ENCODE results near the gene NHSL2. TPM values are rescaled to one million over a fixed set of nuclear protein-coding genes. Genes with fewer than 3 reads are reported as not detected.

Gene NHSL2
- total and polyA plus RNA-seq, 4 experiments from 2014 or later, result 8.1 to 27.2 (median 10.6) TPM

DNA sequence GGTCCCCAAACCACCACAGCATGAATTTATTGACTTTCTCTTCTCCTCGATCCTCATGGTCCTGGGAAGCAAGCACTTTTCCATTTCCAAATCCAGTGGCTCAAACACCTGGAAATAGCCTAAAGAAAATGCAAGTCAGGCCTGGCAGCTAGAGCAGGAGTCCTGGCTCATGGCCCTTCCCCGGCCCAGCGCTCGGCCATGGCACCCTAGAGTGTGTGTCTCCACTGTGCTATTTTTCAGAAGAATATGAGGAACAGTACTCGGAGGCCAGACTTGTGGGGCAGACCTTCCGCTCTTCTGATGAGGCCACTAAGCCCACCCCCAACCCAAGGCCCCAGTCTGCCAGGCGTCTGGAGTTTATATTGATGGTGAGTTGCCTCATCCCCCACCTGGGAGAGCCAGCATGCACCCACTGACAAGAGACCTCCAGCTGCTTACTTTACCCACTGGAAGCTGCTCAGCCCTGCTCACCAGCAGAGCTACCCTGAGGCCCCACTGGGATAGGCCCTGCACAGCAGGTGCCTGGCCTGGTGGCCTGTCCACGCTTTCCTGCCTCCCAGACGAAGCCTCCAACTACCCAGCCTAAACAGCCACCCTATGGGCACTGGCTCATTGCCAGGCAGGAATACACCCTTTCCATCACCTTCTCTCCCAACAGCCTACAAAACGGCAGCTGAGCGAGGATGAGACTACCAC lies 223.4 kb downstream of the NHSL2 start:
- intact Hi-C loops (cut with micrococcal nuclease), result loop anchor here (5.0 kb wide), 2 partner anchors 33 to 48 kb away; partner anchors contain the start of gene PIN4
- no peak overlapping the region for H3K4me3 ChIP-seq (ENCODE audit: low read length in 2 of 2)
- H3K36me3 ChIP-seq (ENCODE audit: insufficient read depth, low read length), result no peaks in the 10 kb centered on the region
- DNase-seq, result no peak
- H3K4me3 Mint-ChIP-seq, result no peak overlapping the region
- H3K27ac ChIP-seq (ENCODE audit: low read depth, low read length), result no peak overlapping the region
- H3K4me1 ChIP-seq (ENCODE audit: insufficient read depth, low read length), result no peaks in the 10 kb centered on the region
- H3K4me1 Mint-ChIP-seq, result peaks cover 0 to 20% (median 10%) of the 10 kb centered on the region in 4 donors
- ChIA-PET CTCF (ENCODE audit: partially characterized antibody) (interaction anchor here (11.5 kb wide), 1 partner anchor 112 kb away, joined by 241 read pairs; no protein-coding TSS in a partner anchor), POLR2A (ENCODE audit: partially characterized antibody) (interaction anchor here (1.3 kb wide), 1 partner anchor 47 kb away, joined by 3 read pairs; the partner anchor contains the start of gene PIN4)
- H3K9me3 Mint-ChIP-seq, result no peaks in the 10 kb centered on the region
- peaks cover 0 to 2% of the 10 kb centered on the region in 2 donors for H3K36me3 Mint-ChIP-seq
- no peaks in the 10 kb centered on the region for H3K27me3 ChIP-seq (ENCODE audit: insufficient read depth, low read length)
- no peak overlapping the region for H3K27ac Mint-ChIP-seq
- no peaks in the 10 kb centered on the region for H3K9me3 ChIP-seq (ENCODE audit: control insufficient read depth in 1 of 2, low read length in 2 of 2)
- peaks cover 0 to 1% of the 10 kb centered on the region in 2 donors for H3K27me3 Mint-ChIP-seq

DNA sequence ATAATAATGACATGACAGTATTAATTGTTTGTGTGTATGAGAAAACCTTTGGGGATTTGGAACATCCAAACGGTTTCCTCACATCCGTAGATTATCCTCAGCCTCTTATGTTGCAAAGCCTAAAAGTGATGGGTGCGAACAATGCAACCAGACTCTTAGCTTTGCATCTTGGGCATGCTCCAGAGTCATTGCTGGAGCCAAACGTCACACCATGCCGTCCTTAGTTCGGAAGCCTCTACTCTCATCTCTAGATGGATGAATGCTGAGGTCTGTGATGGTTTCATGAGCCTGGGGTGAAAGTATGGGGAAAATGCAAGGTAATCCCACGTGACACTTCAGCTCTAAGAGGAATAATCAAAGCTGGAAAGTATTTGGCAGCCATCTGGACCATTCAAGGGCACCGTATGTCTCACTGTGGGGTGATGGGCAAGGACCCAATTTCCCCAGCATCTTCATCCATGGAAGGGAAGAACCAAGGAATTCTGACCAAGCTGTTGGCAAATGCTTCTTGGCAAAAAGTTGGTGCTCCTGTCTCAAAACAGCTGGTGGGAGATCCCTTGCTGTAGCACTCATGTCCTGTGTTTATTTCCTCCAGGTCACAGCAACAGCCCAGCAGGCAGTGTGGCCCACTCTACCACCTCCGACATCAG lies 227.3 kb downstream of the NHSL2 start:
- Mint-ChIP-seq H3K27me3 (no peaks in the 10 kb centered on the region), H3K27ac (no peak overlapping the region), H3K4me3 (no peak overlapping the region), H3K4me1 (peaks cover 6 to 30% (median 16%) of the 10 kb centered on the region in 4 donors), H3K36me3 (peaks cover 0 to 14% of the 10 kb centered on the region in 2 donors), H3K9me3 (no peaks in the 10 kb centered on the region)
- no peaks in the 10 kb centered on the region for H3K27me3 ChIP-seq (ENCODE audit: insufficient read depth, low read length)
- ChIA-PET POLR2A (ENCODE audit: partially characterized antibody) (no interaction called here), CTCF (ENCODE audit: partially characterized antibody) (no interaction called here)
- H3K4me3 ChIP-seq (ENCODE audit: low read length in 2 of 2), result no peak overlapping the region
- no peak for DNase-seq
- no peaks in the 10 kb centered on the region for H3K36me3 ChIP-seq (ENCODE audit: insufficient read depth, low read length)
- intact Hi-C loops (cut with micrococcal nuclease), result no loop called here
- no peaks in the 10 kb centered on the region for H3K9me3 ChIP-seq (ENCODE audit: control insufficient read depth in 1 of 2, low read length in 2 of 2)
- H3K4me1 ChIP-seq (ENCODE audit: insufficient read depth, low read length), result peaks cover 21% of the 10 kb centered on the region
- H3K27ac ChIP-seq (ENCODE audit: low read depth, low read length), result no peak overlapping the region

DNA sequence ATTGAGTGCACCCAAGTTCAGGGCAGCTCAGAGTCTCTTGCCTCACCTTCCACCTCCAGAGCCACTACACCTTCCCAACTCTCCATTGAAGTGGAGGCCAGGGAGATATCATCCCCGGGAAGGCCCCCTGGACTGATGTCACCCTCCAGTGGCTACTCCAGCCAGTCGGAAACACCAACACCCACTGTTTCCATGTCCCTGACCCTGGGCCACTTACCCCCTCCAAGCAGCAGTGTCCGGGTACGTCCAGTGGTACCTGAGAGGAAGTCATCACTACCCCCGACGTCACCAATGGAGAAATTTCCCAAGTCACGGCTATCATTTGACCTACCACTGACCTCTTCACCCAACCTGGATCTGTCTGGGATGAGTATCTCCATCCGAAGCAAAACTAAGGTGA lies 228.9 kb downstream of the NHSL2 start:
- Mint-ChIP-seq H3K4me1 (peaks cover 14 to 46% (median 27%) of the 10 kb centered on the region in 4 donors), H3K4me3 (no peak overlapping the region), H3K27me3 (no peaks in the 10 kb centered on the region), H3K27ac (peak overlapping the region in 1 of 7 donors; percentile 27), H3K36me3 (peaks cover 0 to 20% of the 10 kb centered on the region in 2 donors), H3K9me3 (no peaks in the 10 kb centered on the region)
- peaks cover 35% of the 10 kb centered on the region for H3K4me1 ChIP-seq (ENCODE audit: insufficient read depth, low read length)
- no peaks in the 10 kb centered on the region for H3K9me3 ChIP-seq (ENCODE audit: control insufficient read depth in 1 of 2, low read length in 2 of 2)
- H3K27me3 ChIP-seq (ENCODE audit: insufficient read depth, low read length), result no peaks in the 10 kb centered on the region
- DNase-seq, result no peak
- ChIA-PET POLR2A (ENCODE audit: partially characterized antibody) (no interaction called here), CTCF (ENCODE audit: partially characterized antibody) (no interaction called here)
- H3K4me3 ChIP-seq (ENCODE audit: low read length in 2 of 2), result no peak overlapping the region
- no peaks in the 10 kb centered on the region for H3K36me3 ChIP-seq (ENCODE audit: insufficient read depth, low read length)
- H3K27ac ChIP-seq (ENCODE audit: low read depth, low read length), result no peak overlapping the region
- intact Hi-C loops (cut with micrococcal nuclease), result no loop called here

DNA sequence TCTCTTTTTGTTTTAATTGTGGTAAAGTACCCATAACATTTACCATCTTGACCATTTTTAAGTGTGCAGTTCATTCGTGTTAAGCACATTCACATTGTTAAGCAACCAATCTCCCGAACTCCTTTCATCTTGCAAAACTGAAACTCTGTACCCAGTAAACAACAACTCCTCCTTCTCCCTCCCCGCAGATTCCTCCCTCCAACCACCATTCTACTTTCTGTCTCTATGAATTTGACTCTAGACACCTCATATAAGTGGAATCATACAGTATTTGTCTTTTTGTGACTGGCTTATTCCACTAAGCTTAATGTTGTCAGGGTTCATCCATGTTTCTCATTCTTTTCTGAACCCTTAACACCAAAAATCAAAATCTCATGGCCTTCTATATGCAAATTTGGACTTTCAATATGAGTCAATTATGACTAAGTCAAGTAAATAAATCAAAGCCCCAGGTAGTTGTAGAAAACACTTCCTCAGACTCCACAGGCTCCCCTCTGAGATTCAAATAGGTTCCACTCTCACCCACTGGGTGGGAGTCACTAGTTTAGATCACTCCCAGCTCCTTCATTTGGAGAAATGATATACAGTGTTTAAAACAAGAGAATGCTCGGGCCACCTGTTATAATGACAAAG lies 230.8 kb downstream of the NHSL2 start:
- no peak for DNase-seq
- intact Hi-C loops (cut with micrococcal nuclease), result no loop called here
- H3K4me3 Mint-ChIP-seq, result peak overlapping the region; percentile 9 to 83 (median 31)
- Histone ChIP-seq H3K27me3 (ENCODE audit: insufficient read depth, low read length) (no peaks in the 10 kb centered on the region), H3K4me1 (ENCODE audit: insufficient read depth, low read length) (peaks cover 40% of the 10 kb centered on the region), H3K27ac (ENCODE audit: low read depth, low read length) (no peak overlapping the region), H3K4me3 (ENCODE audit: low read length in 2 of 2) (no peak overlapping the region), H3K9me3 (ENCODE audit: control insufficient read depth in 1 of 2, low read length in 2 of 2) (no peaks in the 10 kb centered on the region), H3K36me3 (ENCODE audit: insufficient read depth, low read length) (no peaks in the 10 kb centered on the region)
- H3K27ac Mint-ChIP-seq, result peak overlapping the region; percentile 11 to 93 (median 60)
- ChIA-PET POLR2A (ENCODE audit: partially characterized antibody) (interaction anchor here (1.1 to 1.2 kb wide), 2 partner anchors 9 to 40 kb away, joined by 5 to 7 read pairs; partner anchors contain the start of genes PIN4 and RTL5), CTCF (ENCODE audit: partially characterized antibody) (interaction anchor here (1.0 to 1.7 kb wide), 2 partner anchors 9 to 14 kb away, joined by 3 to 5 read pairs; partner anchors contain the start of gene RTL5)
- peaks cover 19 to 52% (median 36%) of the 10 kb centered on the region in 4 donors for H3K4me1 Mint-ChIP-seq
- no peaks in the 10 kb centered on the region for H3K9me3 Mint-ChIP-seq
- H3K36me3 Mint-ChIP-seq, result peaks cover 0 to 20% of the 10 kb centered on the region in 2 donors
- no peaks in the 10 kb centered on the region for H3K27me3 Mint-ChIP-seq

DNA sequence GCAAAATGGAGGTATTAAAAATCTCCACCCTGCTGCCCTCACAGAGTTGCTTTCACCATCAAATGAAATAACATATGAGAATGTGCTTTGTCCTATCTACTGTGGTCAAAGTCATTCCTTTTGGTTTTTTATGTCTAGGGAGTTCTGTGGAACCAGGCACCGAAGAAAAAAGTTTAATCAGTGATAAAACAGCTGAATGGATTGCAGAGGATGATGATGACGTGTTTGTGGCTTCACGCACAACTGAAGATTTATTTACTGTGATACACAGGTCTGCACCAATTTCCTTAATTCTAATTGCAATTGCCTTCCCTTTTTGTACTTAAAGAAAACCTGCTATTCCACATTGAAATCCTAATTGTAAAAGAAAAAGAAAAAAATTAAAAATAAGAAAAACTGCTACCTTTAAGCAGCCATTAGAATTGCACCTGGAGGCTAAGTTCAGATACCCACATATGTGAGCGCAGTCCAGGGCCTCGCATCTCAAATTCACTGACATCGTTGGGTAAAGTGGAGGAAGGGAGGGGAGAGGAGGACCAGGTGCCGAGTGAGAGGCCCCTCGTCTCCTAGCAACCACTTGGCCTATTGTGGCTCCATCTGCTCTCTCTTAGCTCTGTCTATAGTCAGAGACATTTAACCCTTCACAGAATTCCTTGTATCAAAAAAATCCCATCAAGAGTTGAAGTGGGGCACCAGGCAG lies 231.6 kb downstream of the NHSL2 start:
- Mint-ChIP-seq H3K27me3 (no peaks in the 10 kb centered on the region), H3K4me1 (peaks cover 19 to 52% (median 36%) of the 10 kb centered on the region in 4 donors), H3K36me3 (peaks cover 0 to 20% of the 10 kb centered on the region in 2 donors), H3K4me3 (peak overlapping the region in 1 of 8 donors; percentile 27), H3K9me3 (no peaks in the 10 kb centered on the region), H3K27ac (peak overlapping the region in 3 of 7 donors; percentile 55 to 93 (median 61))
- CTCF ChIA-PET (ENCODE audit: partially characterized antibody), result no interaction called here
- no peak for DNase-seq
- peaks cover 40% of the 10 kb centered on the region for H3K4me1 ChIP-seq (ENCODE audit: insufficient read depth, low read length)
- H3K4me3 ChIP-seq (ENCODE audit: low read length in 2 of 2), result no peak overlapping the region
- H3K36me3 ChIP-seq (ENCODE audit: insufficient read depth, low read length), result no peaks in the 10 kb centered on the region
- H3K9me3 ChIP-seq (ENCODE audit: control insufficient read depth in 1 of 2, low read length in 2 of 2), result no peaks in the 10 kb centered on the region
- intact Hi-C loops (cut with micrococcal nuclease), result no loop called here
- no peak overlapping the region for H3K27ac ChIP-seq (ENCODE audit: low read depth, low read length)
- no peaks in the 10 kb centered on the region for H3K27me3 ChIP-seq (ENCODE audit: insufficient read depth, low read length)
- POLR2A ChIA-PET (ENCODE audit: partially characterized antibody), result interaction anchor here (1.3 to 1.8 kb wide), 2 partner anchors 10 to 39 kb away, joined by 4 to 7 read pairs; partner anchors contain the start of genes PIN4 and RTL5

DNA sequence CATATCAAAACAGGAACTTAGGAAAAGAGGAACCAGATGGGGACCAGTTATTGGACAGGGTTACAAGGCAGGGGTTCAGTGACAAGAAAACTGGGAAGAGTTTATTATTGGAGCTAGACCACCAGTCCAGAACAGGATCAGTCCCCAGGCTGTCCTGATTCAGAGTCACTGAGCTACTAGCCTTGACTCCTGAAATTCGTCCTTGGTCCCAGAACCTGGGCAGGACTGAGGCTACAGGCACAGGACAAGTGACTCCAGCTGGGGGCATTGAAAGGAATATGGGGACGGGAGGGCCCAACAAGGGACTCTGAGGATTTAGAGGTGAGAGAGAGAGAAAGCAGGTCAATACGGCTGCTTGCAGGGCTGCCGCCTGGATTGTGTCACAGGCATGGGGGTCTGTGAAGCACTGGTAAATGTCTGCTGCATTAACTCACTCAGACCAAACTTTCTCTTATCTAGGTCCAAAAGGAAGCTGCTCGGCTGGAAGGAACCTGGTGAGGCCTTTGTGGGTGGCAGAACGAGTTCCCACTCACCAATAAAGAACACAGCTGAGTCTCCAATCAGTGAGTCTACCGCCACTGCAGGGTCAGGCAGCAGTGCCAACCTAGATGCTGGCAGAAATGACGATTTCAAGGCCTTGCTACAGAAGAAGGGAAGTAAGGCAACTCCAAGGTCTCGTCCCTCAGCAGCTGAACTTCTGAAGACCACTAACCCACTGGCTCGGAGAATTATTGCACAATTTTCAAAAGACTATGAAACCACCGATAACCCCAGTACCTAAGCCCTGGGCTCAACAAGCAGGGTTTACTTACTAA lies 232.4 kb downstream of the NHSL2 start:
- Mint-ChIP-seq H3K9me3 (no peaks in the 10 kb centered on the region), H3K27ac (peak overlapping the region in 2 of 7 donors; percentile 19 to 67), H3K4me3 (peak overlapping the region in 2 of 8 donors; percentile 18 to 27), H3K4me1 (peaks cover 19 to 52% (median 36%) of the 10 kb centered on the region in 4 donors), H3K27me3 (no peaks in the 10 kb centered on the region), H3K36me3 (peaks cover 0 to 20% of the 10 kb centered on the region in 2 donors)
- Histone ChIP-seq H3K36me3 (ENCODE audit: insufficient read depth, low read length) (no peaks in the 10 kb centered on the region), H3K4me1 (ENCODE audit: insufficient read depth, low read length) (peaks cover 40% of the 10 kb centered on the region), H3K4me3 (ENCODE audit: low read length in 2 of 2) (no peak overlapping the region), H3K9me3 (ENCODE audit: control insufficient read depth in 1 of 2, low read length in 2 of 2) (no peaks in the 10 kb centered on the region), H3K27ac (ENCODE audit: low read depth, low read length) (no peak overlapping the region), H3K27me3 (ENCODE audit: insufficient read depth, low read length) (no peaks in the 10 kb centered on the region)
- DNase-seq, result no peak
- intact Hi-C loops (cut with micrococcal nuclease), result no loop called here
- POLR2A ChIA-PET (ENCODE audit: partially characterized antibody), result interaction anchor here (1.1 to 1.8 kb wide), 3 partner anchors 11 to 38 kb away, joined by 4 to 7 read pairs (median 5); partner anchors contain the start of genes PIN4 and RTL5
- CTCF ChIA-PET (ENCODE audit: partially characterized antibody), result no interaction called here
